Neural progenitor cell (in vitro differentiated cells): ENCODE measurements around the gene C1orf216. TPM values are rescaled to one million over a fixed set of nuclear protein-coding genes. Genes with fewer than 3 reads are reported as not detected.

Experiments used
- DNase-seq: peaks from one replicate; pipeline ENCODE4 v3.0.0-alpha.2; 2016; ENCODE audit warnings: low spot score
- H2AFZ ChIP-seq: fragments of 200-600 bp; sonication (generic); replicated peaks from 2 replicates; pipeline ENCODE4 v1.6.1; 2016; ENCODE audit warnings: antibody characterized with exemption
- H3F3A ChIP-seq: fragments of 200-600 bp; sonication (generic); 2 replicates; pipeline ENCODE4 v1.6.1; 2016; ENCODE audit warnings: antibody characterized with exemption, low read depth
- H3K27ac ChIP-seq: fragments of 200-600 bp; sonication (generic); 2 replicates; pipeline ENCODE4 v1.5.1; 2016; ENCODE audit warnings: mild to moderate bottlenecking
- H3K27me3 ChIP-seq: fragments of 200-600 bp; sonication (generic); 2 replicates; pipeline ENCODE4 v1.6.1; 2016; ENCODE audit warnings: mild to moderate bottlenecking, moderate library complexity
- H3K36me3 ChIP-seq: fragments of 200-600 bp; sonication (generic); 2 replicates; pipeline ENCODE4 v1.5.1; 2016
- H3K4me1 ChIP-seq: fragments of 200-600 bp; sonication (generic); 2 replicates; pipeline ENCODE4 v1.6.1; 2016; ENCODE audit warnings: mixed run types
- H3K4me2 ChIP-seq: fragments of 200-600 bp; sonication (generic); 2 replicates; pipeline ENCODE4 v1.6.1; 2016
- H3K4me3 ChIP-seq: fragments of 200-600 bp; sonication (generic); 2 replicates; pipeline ENCODE4 v1.5.1; 2016
- H3K79me2 ChIP-seq: fragments of 200-600 bp; sonication (generic); 2 replicates; pipeline ENCODE4 v1.6.1; 2016; ENCODE audit warnings: low read depth
- H3K9ac ChIP-seq: fragments of 200-600 bp; sonication (generic); 2 replicates; pipeline ENCODE4 v1.6.1; 2016
- H3K9me3 ChIP-seq: fragments of 200-600 bp; sonication (generic); 2 replicates; pipeline ENCODE4 v1.5.1; 2016; ENCODE audit warnings: low read depth
- H4K20me1 ChIP-seq: fragments of 200-600 bp; sonication (generic); 2 replicates; pipeline ENCODE4 v1.6.1; 2016; ENCODE audit warnings: low read depth
- H3K27ac Mint-ChIP-seq: 3 replicates; pipeline ENCODE4 v1.8.0; 2021; ENCODE audit warnings: mixed read lengths
- H3K27me3 Mint-ChIP-seq: 2 replicates; pipeline ENCODE4 v1.8.0; 2022; ENCODE audit warnings: low read depth, mild to moderate bottlenecking, inconsistent platforms, moderate library complexity, mixed read lengths; ENCODE audit not compliant: insufficient read depth
- H3K36me3 Mint-ChIP-seq: 3 replicates; pipeline ENCODE4 v1.8.0; 2021; ENCODE audit warnings: mixed read lengths
- H3K4me1 Mint-ChIP-seq: 3 replicates; pipeline ENCODE4 v1.8.0; 2021; ENCODE audit warnings: mixed read lengths
- H3K4me3 Mint-ChIP-seq: 3 replicates; pipeline ENCODE4 v1.8.0; 2021; ENCODE audit warnings: mild to moderate bottlenecking, moderate library complexity, mixed read lengths
- H3K9me3 Mint-ChIP-seq: 3 replicates; pipeline ENCODE4 v1.8.0; 2020; ENCODE audit warnings: mixed read lengths
- EZH2 ChIP-seq: fragments of 200-600 bp; sonication (generic); IDR thresholded peaks from 2 replicates; pipeline ENCODE4 v1.6.1; 2017; ENCODE audit warnings: antibody characterized with exemption, mild to moderate bottlenecking, moderate library complexity
- EZH2phosphoT487 ChIP-seq: fragments of 200-600 bp; sonication (generic); IDR thresholded peaks from 2 replicates; pipeline ENCODE4 v1.6.1; 2017; ENCODE audit warnings: antibody characterized with exemption
- total RNA-seq: library from RNA; depleted of rRNA; stranded (reverse); fragments of >200 nt; gene quantifications from 2 replicates; pipeline ENCODE4 v1.2.3, GENCODE V29; 2015; ENCODE audit warnings: low replicate concordance
- TF ChIP-seq, protein P1 (sequence below): fragments of 200-600 bp; sonication (generic); IDR thresholded peaks from 2 replicates; pipeline ENCODE4 v1.5.1; 2017; ENCODE audit warnings: antibody characterized with exemption, mild to moderate bottlenecking

Gene C1orf216
- total RNA-seq, 1 donor from 2014 or later: 4.4 TPM

GRCh38 chr1:35726450-35727433 is 8.1 kb upstream of the C1orf216 start:
- H3K4me1 Mint-ChIP-seq: peaks cover 10% of the 10 kb centered on the region
- Histone ChIP-seq H3K9me3 (no peaks in the 10 kb centered on the region), H3K27ac (no peak overlapping the region), H3K79me2 (no peaks in the 10 kb centered on the region), H3K4me1 (peaks cover 17% of the 10 kb centered on the region), H3K9ac (no peak overlapping the region), H3K4me3 (no peak overlapping the region), H3F3A (peaks cover 9% of the 10 kb centered on the region), H3K4me2 (peak overlapping the region; percentile 45), H3K36me3 (no peaks in the 10 kb centered on the region), H4K20me1 (peaks cover 5% of the 10 kb centered on the region), H3K27me3 (no peaks in the 10 kb centered on the region), H2AFZ (no peak overlapping the region)
- peak; percentile 83 for DNase-seq
- H3K4me3 Mint-ChIP-seq: no peak overlapping the region
- no peaks in the 10 kb centered on the region for H3K27me3 Mint-ChIP-seq
- H3K9me3 Mint-ChIP-seq: no peaks in the 10 kb centered on the region
- H3K27ac Mint-ChIP-seq: peak overlapping the region; percentile 29
- no peak for TF ChIP-seq EZH2phosphoT487
- TF ChIP-seq, protein P1, sequence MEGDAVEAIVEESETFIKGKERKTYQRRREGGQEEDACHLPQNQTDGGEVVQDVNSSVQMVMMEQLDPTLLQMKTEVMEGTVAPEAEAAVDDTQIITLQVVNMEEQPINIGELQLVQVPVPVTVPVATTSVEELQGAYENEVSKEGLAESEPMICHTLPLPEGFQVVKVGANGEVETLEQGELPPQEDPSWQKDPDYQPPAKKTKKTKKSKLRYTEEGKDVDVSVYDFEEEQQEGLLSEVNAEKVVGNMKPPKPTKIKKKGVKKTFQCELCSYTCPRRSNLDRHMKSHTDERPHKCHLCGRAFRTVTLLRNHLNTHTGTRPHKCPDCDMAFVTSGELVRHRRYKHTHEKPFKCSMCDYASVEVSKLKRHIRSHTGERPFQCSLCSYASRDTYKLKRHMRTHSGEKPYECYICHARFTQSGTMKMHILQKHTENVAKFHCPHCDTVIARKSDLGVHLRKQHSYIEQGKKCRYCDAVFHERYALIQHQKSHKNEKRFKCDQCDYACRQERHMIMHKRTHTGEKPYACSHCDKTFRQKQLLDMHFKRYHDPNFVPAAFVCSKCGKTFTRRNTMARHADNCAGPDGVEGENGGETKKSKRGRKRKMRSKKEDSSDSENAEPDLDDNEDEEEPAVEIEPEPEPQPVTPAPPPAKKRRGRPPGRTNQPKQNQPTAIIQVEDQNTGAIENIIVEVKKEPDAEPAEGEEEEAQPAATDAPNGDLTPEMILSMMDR: peak; percentile 91
- TF ChIP-seq EZH2: no peak
- peaks cover 2% of the 10 kb centered on the region for H3K36me3 Mint-ChIP-seq

DNA sequence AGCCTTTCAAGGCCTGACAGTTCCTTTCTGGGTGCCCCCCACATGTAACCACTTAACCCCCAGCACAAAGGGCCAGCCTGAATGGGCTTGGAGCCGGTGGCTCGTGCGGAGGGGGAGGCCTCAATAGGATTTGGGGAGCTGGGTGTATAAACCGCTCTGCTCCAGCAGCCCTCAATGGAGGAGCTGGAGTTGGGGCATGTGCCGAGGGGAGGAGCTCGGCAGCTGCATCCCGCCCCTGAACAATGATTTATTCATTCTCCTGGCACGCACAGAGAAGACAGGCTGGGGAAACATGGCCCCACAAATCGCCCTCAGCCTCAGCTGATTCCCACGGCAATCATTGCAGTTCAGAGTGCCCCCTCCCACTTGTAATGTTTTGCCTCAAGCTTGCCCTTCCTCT is 6.9 kb upstream of the C1orf216 start:
- Mint-ChIP-seq H3K9me3 (no peaks in the 10 kb centered on the region), H3K36me3 (peaks cover 7% of the 10 kb centered on the region), H3K4me3 (no peak overlapping the region), H3K27ac (peak overlapping the region; percentile 82), H3K27me3 (no peaks in the 10 kb centered on the region), H3K4me1 (peaks cover 10% of the 10 kb centered on the region)
- H3K79me2 ChIP-seq: no peaks in the 10 kb centered on the region
- peaks cover 5% of the 10 kb centered on the region for H4K20me1 ChIP-seq
- H3K4me1 ChIP-seq: peaks cover 17% of the 10 kb centered on the region
- no peak overlapping the region for H3K4me3 ChIP-seq
- TF ChIP-seq EZH2phosphoT487: no peak
- no peak for TF ChIP-seq EZH2
- TF ChIP-seq, protein P1: no peak
- no peak overlapping the region for H3K27ac ChIP-seq
- H3K4me2 ChIP-seq: peak overlapping the region; percentile 45
- H3F3A ChIP-seq: peaks cover 13% of the 10 kb centered on the region
- no peaks in the 10 kb centered on the region for H3K27me3 ChIP-seq
- no peak overlapping the region for H2AFZ ChIP-seq
- no peak overlapping the region for H3K9ac ChIP-seq
- DNase-seq: peak; percentile 63
- no peaks in the 10 kb centered on the region for H3K9me3 ChIP-seq
- H3K36me3 ChIP-seq: no peaks in the 10 kb centered on the region

DNA sequence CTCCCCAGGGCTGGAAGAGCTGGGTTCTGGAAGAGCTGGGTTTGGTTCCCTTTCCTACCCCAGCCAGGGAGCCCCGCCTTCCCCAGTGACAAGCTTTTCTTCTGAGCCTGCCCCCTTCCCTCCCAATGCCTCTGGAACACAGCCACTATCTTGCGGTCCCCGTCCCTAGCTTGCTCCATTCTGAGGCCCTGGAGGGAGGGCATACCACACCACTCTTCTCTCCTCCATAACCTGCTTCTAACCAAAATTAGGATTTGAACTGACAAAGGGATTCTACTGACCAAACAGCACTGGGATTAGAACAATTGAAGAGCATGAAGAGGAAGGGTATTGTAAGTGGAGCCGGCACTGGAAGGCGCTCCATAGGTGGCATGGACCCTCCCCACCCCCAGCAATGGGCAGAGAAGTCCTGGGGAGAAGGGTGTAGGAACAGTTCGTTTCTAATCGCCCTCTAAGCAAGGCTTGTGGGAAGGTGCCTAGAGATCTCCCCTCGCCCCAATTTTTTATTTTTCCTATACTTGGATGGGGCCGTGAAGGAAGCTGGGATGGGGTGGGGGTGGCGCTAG is 690 bp downstream of the C1orf216 start:
- Histone ChIP-seq H3K9ac (no peak overlapping the region), H3K4me1 (peaks cover 10% of the 10 kb centered on the region), H3K36me3 (no peaks in the 10 kb centered on the region), H3K9me3 (no peaks in the 10 kb centered on the region), H3K79me2 (peaks cover 4% of the 10 kb centered on the region), H3F3A (peaks cover 39% of the 10 kb centered on the region), H2AFZ (peak overlapping the region; percentile 87), H3K27ac (no peak overlapping the region), H3K4me3 (peak overlapping the region; percentile 64), H4K20me1 (peaks cover 4% of the 10 kb centered on the region), H3K4me2 (peak overlapping the region; percentile 90), H3K27me3 (peaks cover 9% of the 10 kb centered on the region)
- peaks cover 8% of the 10 kb centered on the region for H3K27me3 Mint-ChIP-seq
- H3K9me3 Mint-ChIP-seq: no peaks in the 10 kb centered on the region
- TF ChIP-seq, protein P1: no peak
- no peak for TF ChIP-seq EZH2phosphoT487
- TF ChIP-seq EZH2: no peak
- H3K4me3 Mint-ChIP-seq: peak overlapping the region; percentile 44
- peaks cover 5% of the 10 kb centered on the region for H3K4me1 Mint-ChIP-seq
- H3K27ac Mint-ChIP-seq: no peak overlapping the region
- peak; percentile 41 for DNase-seq
- H3K36me3 Mint-ChIP-seq: peaks cover 5% of the 10 kb centered on the region
